ENCODE data around the gene TRIM23.

TRIM23 gene

GRCh38 chr5:65624025-65624570 is at the start of gene TRIM23:
TRIM23 (minus strand) TSS chr5:65624333; CDS start chr5:65624274, 59 bp downstream.
- Histone ChIP-seq H3K27me3 (ENCODE audit: control insufficient read depth, insufficient read depth, low read length) (no peaks in the 10 kb centered on the region), H3K9me3 (ENCODE audit: control insufficient read depth, insufficient read depth, low read depth, low read length) (no peaks in the 10 kb centered on the region), H3K27ac (ENCODE audit: low read depth, low read length) (0 out of 2 replicates have a peak within 1 kb of the TSS, but pooled peaks have one; percentile 49), H3K9ac (ENCODE audit: low read length) (peak within 1 kb of the TSS; percentile 80), H3K36me3 (ENCODE audit: control insufficient read depth, insufficient read depth, low read length) (peaks cover under 1% of the 10 kb centered on the region; the same call in 1 of the 2 replicates), H3K4me1 (ENCODE audit: control insufficient read depth, insufficient read depth, low read length) (peaks cover 8% of the 10 kb centered on the region), H3K4me3 (ENCODE audit: low read depth, low read length) (peak within 1 kb of the TSS; percentile 96)

GRCh38 chr5:65672796-65673195 is 48.7 kb upstream of the TRIM23 start:
- Histone ChIP-seq H3K4me3 (ENCODE audit: low read depth, low read length) (no peak overlapping the region), H3K36me3 (ENCODE audit: control insufficient read depth, insufficient read depth, low read length) (peaks cover 26% of the 10 kb centered on the region), H3K27me3 (ENCODE audit: control insufficient read depth, insufficient read depth, low read length) (no peaks in the 10 kb centered on the region), H3K4me1 (ENCODE audit: control insufficient read depth, insufficient read depth, low read length) (no peaks in the 10 kb centered on the region), H3K9ac (ENCODE audit: low read length) (no peak overlapping the region), H3K9me3 (ENCODE audit: control insufficient read depth, insufficient read depth, low read depth, low read length) (no peaks in the 10 kb centered on the region), H3K27ac (ENCODE audit: low read depth, low read length) (no peak overlapping the region)

GRCh38 chr5:65668696-65669095 is 44.6 kb upstream of the TRIM23 start:
- peaks cover 30% of the 10 kb centered on the region for H3K36me3 ChIP-seq (ENCODE audit: control insufficient read depth, insufficient read depth, low read length)
- no peak overlapping the region for H3K9ac ChIP-seq (ENCODE audit: low read length)
- H3K27me3 ChIP-seq (ENCODE audit: control insufficient read depth, insufficient read depth, low read length): no peaks in the 10 kb centered on the region
- H3K27ac ChIP-seq (ENCODE audit: low read depth, low read length): no peak overlapping the region
- no peaks in the 10 kb centered on the region; the same call in 1 of the 2 replicates for H3K4me1 ChIP-seq (ENCODE audit: control insufficient read depth, insufficient read depth, low read length)
- no peaks in the 10 kb centered on the region for H3K9me3 ChIP-seq (ENCODE audit: control insufficient read depth, insufficient read depth, low read depth, low read length)
- no peak overlapping the region for H3K4me3 ChIP-seq (ENCODE audit: low read depth, low read length)

GRCh38 chr5:65663804-65664521 is 39.8 kb upstream of the TRIM23 start:
- no peak overlapping the region for H3K27ac ChIP-seq (ENCODE audit: low read depth, low read length)
- peaks cover 16% of the 10 kb centered on the region; the same call in 1 of the 2 replicates for H3K36me3 ChIP-seq (ENCODE audit: control insufficient read depth, insufficient read depth, low read length)
- H3K9ac ChIP-seq (ENCODE audit: low read length): no peak overlapping the region

GRCh38 chr5:65654713-65655112 is 30.6 kb upstream of the TRIM23 start:
- Histone ChIP-seq H3K9me3 (ENCODE audit: control insufficient read depth, insufficient read depth, low read depth, low read length) (no peaks in the 10 kb centered on the region), H3K4me1 (ENCODE audit: control insufficient read depth, insufficient read depth, low read length) (no peaks in the 10 kb centered on the region), H3K27ac (ENCODE audit: low read depth, low read length) (no peak overlapping the region), H3K36me3 (ENCODE audit: control insufficient read depth, insufficient read depth, low read length) (peaks cover 7% of the 10 kb centered on the region; the same call in 1 of the 2 replicates), H3K9ac (ENCODE audit: low read length) (no peak overlapping the region), H3K27me3 (ENCODE audit: control insufficient read depth, insufficient read depth, low read length) (no peaks in the 10 kb centered on the region), H3K4me3 (ENCODE audit: low read depth, low read length) (no peak overlapping the region)

More at GRCh38 chr5:65663804-65664521, 39.8 kb upstream of the TRIM23 start:
- no peak overlapping the region for H3K4me3 ChIP-seq (ENCODE audit: low read depth, low read length)
- H3K27me3 ChIP-seq (ENCODE audit: control insufficient read depth, insufficient read depth, low read length): no peaks in the 10 kb centered on the region
- H3K4me1 ChIP-seq (ENCODE audit: control insufficient read depth, insufficient read depth, low read length): no peaks in the 10 kb centered on the region; the same call in 1 of the 2 replicates
- H3K9me3 ChIP-seq (ENCODE audit: control insufficient read depth, insufficient read depth, low read depth, low read length): no peaks in the 10 kb centered on the region

- H3K36me3 ChIP-seq (ENCODE audit: control insufficient read depth, insufficient read depth, low read length): peaks cover 4% of the 10 kb centered on the region; the same call in 1 of the 2 replicates
- H3K27ac ChIP-seq (ENCODE audit: low read depth, low read length): no peak overlapping the region
Measured at GRCh38 chr5:65651144-65651543, 27.0 kb upstream of the TRIM23 start.

GRCh38 chr5:65647941-65648340 is 23.8 kb upstream of the TRIM23 start:
- peaks cover 4% of the 10 kb centered on the region; the same call in 1 of the 2 replicates for H3K36me3 ChIP-seq (ENCODE audit: control insufficient read depth, insufficient read depth, low read length)
- H3K9ac ChIP-seq (ENCODE audit: low read length): no peak overlapping the region
- H3K4me1 ChIP-seq (ENCODE audit: control insufficient read depth, insufficient read depth, low read length): peaks cover 7% of the 10 kb centered on the region; the same call in 1 of the 2 replicates
- H3K9me3 ChIP-seq (ENCODE audit: control insufficient read depth, insufficient read depth, low read depth, low read length): no peaks in the 10 kb centered on the region
- no peaks in the 10 kb centered on the region for H3K27me3 ChIP-seq (ENCODE audit: control insufficient read depth, insufficient read depth, low read length)
- H3K4me3 ChIP-seq (ENCODE audit: low read depth, low read length): no peak overlapping the region
- H3K27ac ChIP-seq (ENCODE audit: low read depth, low read length): peak overlapping the region; percentile 64

More at GRCh38 chr5:65651144-65651543, 27.0 kb upstream of the TRIM23 start:
- no peaks in the 10 kb centered on the region for H3K9me3 ChIP-seq (ENCODE audit: control insufficient read depth, insufficient read depth, low read depth, low read length)
- peaks cover 7% of the 10 kb centered on the region; the same call in 1 of the 2 replicates for H3K4me1 ChIP-seq (ENCODE audit: control insufficient read depth, insufficient read depth, low read length)
- H3K4me3 ChIP-seq (ENCODE audit: low read depth, low read length): no peak overlapping the region
- H3K27me3 ChIP-seq (ENCODE audit: control insufficient read depth, insufficient read depth, low read length): no peaks in the 10 kb centered on the region
- no peak overlapping the region for H3K9ac ChIP-seq (ENCODE audit: low read length)

GRCh38 chr5:65646938-65647337 is 22.8 kb upstream of the TRIM23 start:
- H3K27ac ChIP-seq (ENCODE audit: low read depth, low read length): no peak overlapping the region
- no peak overlapping the region for H3K9ac ChIP-seq (ENCODE audit: low read length)
- H3K27me3 ChIP-seq (ENCODE audit: control insufficient read depth, insufficient read depth, low read length): no peaks in the 10 kb centered on the region
- H3K4me3 ChIP-seq (ENCODE audit: low read depth, low read length): no peak overlapping the region
- peaks cover 7% of the 10 kb centered on the region; the same call in 1 of the 2 replicates for H3K4me1 ChIP-seq (ENCODE audit: control insufficient read depth, insufficient read depth, low read length)
- no peaks in the 10 kb centered on the region for H3K9me3 ChIP-seq (ENCODE audit: control insufficient read depth, insufficient read depth, low read depth, low read length)
- H3K36me3 ChIP-seq (ENCODE audit: control insufficient read depth, insufficient read depth, low read length): peaks cover 4% of the 10 kb centered on the region; the same call in 1 of the 2 replicates

GRCh38 chr5:65640240-65640639 is 16.1 kb upstream of the TRIM23 start:
- peaks cover 32% of the 10 kb centered on the region for H3K36me3 ChIP-seq (ENCODE audit: control insufficient read depth, insufficient read depth, low read length)
- no peak overlapping the region for H3K9ac ChIP-seq (ENCODE audit: low read length)
- peaks cover 4% of the 10 kb centered on the region; the same call in 1 of the 2 replicates for H3K9me3 ChIP-seq (ENCODE audit: control insufficient read depth, insufficient read depth, low read depth, low read length)
- H3K4me3 ChIP-seq (ENCODE audit: low read depth, low read length): no peak overlapping the region
- no peaks in the 10 kb centered on the region for H3K27me3 ChIP-seq (ENCODE audit: control insufficient read depth, insufficient read depth, low read length)
- no peak overlapping the region for H3K27ac ChIP-seq (ENCODE audit: low read depth, low read length)
- H3K4me1 ChIP-seq (ENCODE audit: control insufficient read depth, insufficient read depth, low read length): no peaks in the 10 kb centered on the region

GRCh38 chr5:65630981-65631380 is 6.8 kb upstream of the TRIM23 start:
- Histone ChIP-seq H3K4me1 (ENCODE audit: control insufficient read depth, insufficient read depth, low read length) (peaks cover under 1% of the 10 kb centered on the region; the same call in 1 of the 2 replicates), H3K9ac (ENCODE audit: low read length) (no peak overlapping the region), H3K4me3 (ENCODE audit: low read depth, low read length) (no peak overlapping the region), H3K9me3 (ENCODE audit: control insufficient read depth, insufficient read depth, low read depth, low read length) (no peaks in the 10 kb centered on the region), H3K36me3 (ENCODE audit: control insufficient read depth, insufficient read depth, low read length) (peaks cover 13% of the 10 kb centered on the region), H3K27me3 (ENCODE audit: control insufficient read depth, insufficient read depth, low read length) (no peaks in the 10 kb centered on the region), H3K27ac (ENCODE audit: low read depth, low read length) (no peak overlapping the region)

GRCh38 chr5:65625743-65626142 is 1.6 kb upstream of the TRIM23 start:
- no peak overlapping the region for H3K27ac ChIP-seq (ENCODE audit: low read depth, low read length)
- H3K27me3 ChIP-seq (ENCODE audit: control insufficient read depth, insufficient read depth, low read length): no peaks in the 10 kb centered on the region
- H3K36me3 ChIP-seq (ENCODE audit: control insufficient read depth, insufficient read depth, low read length): peaks cover 10% of the 10 kb centered on the region
- no peak overlapping the region for H3K9ac ChIP-seq (ENCODE audit: low read length)
- peak overlapping the region; percentile 96 for H3K4me3 ChIP-seq (ENCODE audit: low read depth, low read length)
- peaks cover 8% of the 10 kb centered on the region for H3K4me1 ChIP-seq (ENCODE audit: control insufficient read depth, insufficient read depth, low read length)
- no peaks in the 10 kb centered on the region for H3K9me3 ChIP-seq (ENCODE audit: control insufficient read depth, insufficient read depth, low read depth, low read length)
